Endothelial cell of umbilical vein (primary cell): ENCODE measurements around the gene LRP1B.

Experiments used
- CTCF ChIP-seq, 2 donors: IDR thresholded peaks; 1 replicate in 1 of 2; 2 replicates in 1 of 2; pipeline ENCODE4 v1.5.1; 2011; ENCODE audit warnings: low read length in 2 of 2, mild to moderate bottlenecking in 2 of 2, moderate library complexity in 2 of 2, control low read depth in 1 of 2, inconsistent platforms in 1 of 2, low read depth in 1 of 2; ENCODE audit not compliant: insufficient read depth in 1 of 2; ENCODE audit errors: extremely low read depth in 1 of 2
- EZH2 ChIP-seq: IDR thresholded peaks from 2 replicates; pipeline ENCODE4 v1.6.1; 2012; ENCODE audit warnings: borderline replicate concordance, low read depth, mild to moderate bottlenecking, moderate library complexity, low read length, inconsistent platforms; ENCODE audit not compliant: severe bottlenecking
- GATA2 ChIP-seq: IDR thresholded peaks from 2 replicates; pipeline ENCODE4 v1.7.0; 2011; ENCODE audit warnings: low read depth, mild to moderate bottlenecking, moderate library complexity, mixed read lengths, low read length; ENCODE audit not compliant: insufficient read length, insufficient read depth
- JUN ChIP-seq: IDR thresholded peaks from 2 replicates; pipeline ENCODE4 v1.6.1; 2011; ENCODE audit warnings: borderline replicate concordance, low read depth; ENCODE audit not compliant: insufficient read length, insufficient read depth
- MAX ChIP-seq: IDR thresholded peaks from 2 replicates; pipeline ENCODE4 v1.6.1; 2011; ENCODE audit not compliant: insufficient read depth, insufficient read length
- POLR2A ChIP-seq: IDR thresholded peaks from 2 replicates; pipeline ENCODE4 v1.6.1; 2012; ENCODE audit warnings: low read depth, mild to moderate bottlenecking, control low read depth, low read length
- POLR2AphosphoS5 ChIP-seq: IDR thresholded peaks from 2 replicates; pipeline ENCODE4 v1.6.1; 2012; ENCODE audit warnings: low read depth, mild to moderate bottlenecking, control low read depth, low read length, moderate library complexity; ENCODE audit not compliant: insufficient read depth

- TF ChIP-seq CTCF (IDR thresholded peaks at IDR 0.05; ENCODE audit: extremely low read depth in 1 of 2, insufficient read depth in 1 of 2, low read depth in 1 of 2, low read length in 2 of 2) (no peak), POLR2A (no peak), MAX (no peak), JUN (no peak), GATA2 (no peak), EZH2 (no peak), POLR2AphosphoS5 (no peak)
Observed at GRCh38 chr2:141899740-141900139, 231.1 kb downstream of the LRP1B start.
